Measurements from ENCODE around the gene MCHR1. TPM values are rescaled to one million over a fixed set of nuclear protein-coding genes. Genes with fewer than 3 reads are reported as not detected.

Gene MCHR1
- polyA plus RNA-seq, 1 donor from 2014 or later = 2.6 TPM

GRCh38 chr22:40666151-40666848, 13.0 kb upstream of the MCHR1 start:
- H3K4me2 ChIP-seq (ENCODE audit: low read length) = no peak overlapping the region
- no peaks in the 10 kb centered on the region for H3K27me3 ChIP-seq (ENCODE audit: insufficient read depth, low read depth, low read length)
- H3K9ac ChIP-seq (ENCODE audit: low read length) = no peak overlapping the region
- no peaks in the 10 kb centered on the region for H3K9me2 ChIP-seq (ENCODE audit: insufficient read depth, low read length)
- no peak overlapping the region for H2AFZ ChIP-seq (ENCODE audit: low read depth, low read length)
- H3K27ac ChIP-seq (ENCODE audit: low read length) = no peak overlapping the region
- no peaks in the 10 kb centered on the region for H3K9me3 ChIP-seq (ENCODE audit: low read length)
- H3K4me3 ChIP-seq (ENCODE audit: low read length) = no peak overlapping the region
- TF ChIP-seq CTCF (IDR thresholded peaks at IDR 0.05; ENCODE audit: poor library complexity, severe bottlenecking) = no peak
- no peak for TF ChIP-seq EZH2 (IDR thresholded peaks at IDR 0.05; ENCODE audit: borderline replicate concordance, insufficient read depth, low read length, poor library complexity, severe bottlenecking)
- TF ChIP-seq MXI1 (conservative IDR thresholded peaks at IDR 0.05; ENCODE audit: poor library complexity, severe bottlenecking) = no peak
- no peak for TF ChIP-seq RAD21 (conservative IDR thresholded peaks at IDR 0.05)
- TF ChIP-seq EP300 (conservative IDR thresholded peaks at IDR 0.05; ENCODE audit: poor library complexity, severe bottlenecking) = no peak
- no peak for TF ChIP-seq TAF1 (IDR thresholded peaks at IDR 0.05; ENCODE audit: low read depth)
- no peaks in the 10 kb centered on the region for H3F3A ChIP-seq (ENCODE audit: insufficient read depth, low read length, poor library complexity, severe bottlenecking)
- H3K79me2 ChIP-seq (replicated peaks; ENCODE audit: insufficient read depth, low read length) = no peaks in the 10 kb centered on the region
- no peaks in the 10 kb centered on the region for H4K20me1 ChIP-seq (ENCODE audit: insufficient read depth)
- no peaks in the 10 kb centered on the region for H3K36me3 ChIP-seq (ENCODE audit: insufficient read depth, low read length)

- no peak overlapping the region for H3K4me2 ChIP-seq (ENCODE audit: low read length)
Observed at GRCh38 chr22:40668611-40669411, 10.5 kb upstream of the MCHR1 start.

DNA sequence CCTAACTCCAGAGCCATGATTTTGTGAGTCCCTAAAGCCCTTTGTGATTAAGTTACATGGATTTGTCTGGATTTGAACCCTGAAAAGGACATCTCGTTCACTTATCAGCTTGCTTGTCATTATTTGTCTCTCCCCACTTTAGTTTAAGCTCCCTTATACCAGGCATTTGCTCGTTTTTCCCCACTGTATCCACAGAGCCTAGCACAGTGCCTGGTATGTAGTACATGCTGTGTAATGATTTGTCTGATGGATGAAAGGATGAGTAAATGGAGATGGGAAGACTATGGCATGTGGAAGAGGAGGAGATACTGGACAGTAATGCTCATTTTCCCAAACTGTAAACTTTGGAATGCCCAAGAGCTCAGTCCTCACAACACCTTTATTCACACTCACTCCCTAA, 9.2 kb upstream of the MCHR1 start:
- Histone ChIP-seq H3K9me2 (ENCODE audit: insufficient read depth, low read length) (no peaks in the 10 kb centered on the region), H3K9me3 (ENCODE audit: low read length) (no peaks in the 10 kb centered on the region), H3K4me2 (ENCODE audit: low read length) (no peak overlapping the region), H3F3A (ENCODE audit: insufficient read depth, low read length, poor library complexity, severe bottlenecking) (no peaks in the 10 kb centered on the region), H3K9ac (ENCODE audit: low read length) (no peak overlapping the region), H3K27me3 (ENCODE audit: insufficient read depth, low read depth, low read length) (no peaks in the 10 kb centered on the region), H2AFZ (ENCODE audit: low read depth, low read length) (no peak overlapping the region), H3K79me2 (replicated peaks; ENCODE audit: insufficient read depth, low read length) (no peaks in the 10 kb centered on the region), H4K20me1 (ENCODE audit: insufficient read depth) (no peaks in the 10 kb centered on the region), H3K4me3 (ENCODE audit: low read length) (no peak overlapping the region), H3K27ac (ENCODE audit: low read length) (no peak overlapping the region), H3K36me3 (ENCODE audit: insufficient read depth, low read length) (no peaks in the 10 kb centered on the region)
- TF ChIP-seq MXI1 (conservative IDR thresholded peaks at IDR 0.05; ENCODE audit: poor library complexity, severe bottlenecking) (no peak), RAD21 (conservative IDR thresholded peaks at IDR 0.05) (no peak), POLR2AphosphoS5 (IDR thresholded peaks at IDR 0.05) (no peak), TAF1 (IDR thresholded peaks at IDR 0.05; ENCODE audit: low read depth) (no peak)

More at GRCh38 chr22:40668611-40669411, 10.5 kb upstream of the MCHR1 start:
- no peaks in the 10 kb centered on the region for H3K9me3 ChIP-seq (ENCODE audit: low read length)
- no peak overlapping the region for H3K4me3 ChIP-seq (ENCODE audit: low read length)
- no peaks in the 10 kb centered on the region for H4K20me1 ChIP-seq (ENCODE audit: insufficient read depth)
- H3K79me2 ChIP-seq (replicated peaks; ENCODE audit: insufficient read depth, low read length) = no peaks in the 10 kb centered on the region
- H3K27ac ChIP-seq (ENCODE audit: low read length) = no peak overlapping the region
- no peaks in the 10 kb centered on the region for H3K36me3 ChIP-seq (ENCODE audit: insufficient read depth, low read length)
- H3K9ac ChIP-seq (ENCODE audit: low read length) = no peak overlapping the region
- H3F3A ChIP-seq (ENCODE audit: insufficient read depth, low read length, poor library complexity, severe bottlenecking) = no peaks in the 10 kb centered on the region
- TF ChIP-seq RAD21 (conservative IDR thresholded peaks at IDR 0.05) = no peak
- H3K9me2 ChIP-seq (ENCODE audit: insufficient read depth, low read length) = no peaks in the 10 kb centered on the region
- H3K27me3 ChIP-seq (ENCODE audit: insufficient read depth, low read depth, low read length) = no peaks in the 10 kb centered on the region
- no peak overlapping the region for H2AFZ ChIP-seq (ENCODE audit: low read depth, low read length)

Data from neural cell (in vitro differentiated cells).